IPS-18c (cell line): ENCODE data around the gene ALDH3A1.

ENCODE experiments used
- H3K4me3 ChIP-seq: 2 replicates; pipeline ENCODE4 v1.7.0; 2013; ENCODE audit warnings: low read depth, mild to moderate bottlenecking, low read length, moderate library complexity; ENCODE audit not compliant: insufficient read depth
- H3K9me3 ChIP-seq: one replicate; pipeline ENCODE4 v1.6.1; 2013; ENCODE audit warnings: mild to moderate bottlenecking, low read length, moderate library complexity; ENCODE audit not compliant: control insufficient read depth, insufficient read depth

ALDH3A1 gene

GRCh38 chr17:19747159-19747719 lies 859 bp downstream of the ALDH3A1 start:
- H3K9me3 ChIP-seq = no peaks in the 10 kb centered on the region
- no peak overlapping the region for H3K4me3 ChIP-seq

GRCh38 chr17:19746517-19746916 lies 1.6 kb downstream of the ALDH3A1 start:
- no peak overlapping the region for H3K4me3 ChIP-seq

GRCh38 chr17:19744922-19745757 lies 3.0 kb downstream of the ALDH3A1 start:
- no peaks in the 10 kb centered on the region for H3K9me3 ChIP-seq
- H3K4me3 ChIP-seq = peak overlapping the region; percentile 43; the same call in 1 of the 2 replicates

More at GRCh38 chr17:19746517-19746916, 1.6 kb downstream of the ALDH3A1 start:
- H3K9me3 ChIP-seq = no peaks in the 10 kb centered on the region

- Histone ChIP-seq H3K9me3 (no peaks in the 10 kb centered on the region), H3K4me3 (peak overlapping the region; percentile 43)
Measured at GRCh38 chr17:19744492-19744891, 3.6 kb downstream of the ALDH3A1 start.

GRCh38 chr17:19743101-19744100 lies 4.7 kb downstream of the ALDH3A1 start:
- Histone ChIP-seq H3K4me3 (no peak overlapping the region), H3K9me3 (no peaks in the 10 kb centered on the region)

GRCh38 chr17:19742495-19742894 lies 5.6 kb downstream of the ALDH3A1 start:
- no peaks in the 10 kb centered on the region for H3K9me3 ChIP-seq
- H3K4me3 ChIP-seq = no peak overlapping the region

GRCh38 chr17:19741832-19742457 lies 6.2 kb downstream of the ALDH3A1 start:
- Histone ChIP-seq H3K4me3 (no peak overlapping the region), H3K9me3 (no peaks in the 10 kb centered on the region)

GRCh38 chr17:19740933-19741332 lies 7.2 kb downstream of the ALDH3A1 start:
- H3K4me3 ChIP-seq = no peak overlapping the region
- H3K9me3 ChIP-seq = no peaks in the 10 kb centered on the region

GRCh38 chr17:19739241-19740201 lies 8.6 kb downstream of the ALDH3A1 start:
- no peak overlapping the region for H3K4me3 ChIP-seq
- H3K9me3 ChIP-seq = no peaks in the 10 kb centered on the region

- no peak overlapping the region for H3K4me3 ChIP-seq
- no peaks in the 10 kb centered on the region for H3K9me3 ChIP-seq
Measured at GRCh38 chr17:19738757-19739156, 9.3 kb downstream of the ALDH3A1 start.

GRCh38 chr17:19738073-19738449 lies 10.0 kb downstream of the ALDH3A1 start:
- no peaks in the 10 kb centered on the region for H3K9me3 ChIP-seq
- H3K4me3 ChIP-seq = no peak overlapping the region

GRCh38 chr17:19737305-19738072 lies 10.6 kb downstream of the ALDH3A1 start:
- Histone ChIP-seq H3K4me3 (no peak overlapping the region), H3K9me3 (no peaks in the 10 kb centered on the region)

- Histone ChIP-seq H3K4me3 (no peak overlapping the region), H3K9me3 (no peaks in the 10 kb centered on the region)
Measured at GRCh38 chr17:19736071-19736470, 12.0 kb downstream of the ALDH3A1 start.

- no peak overlapping the region for H3K4me3 ChIP-seq
- no peaks in the 10 kb centered on the region for H3K9me3 ChIP-seq
Measured at GRCh38 chr17:19733953-19734526, 14.1 kb downstream of the ALDH3A1 start.

GRCh38 chr17:19731626-19732025 lies 16.5 kb downstream of the ALDH3A1 start:
- Histone ChIP-seq H3K4me3 (no peak overlapping the region), H3K9me3 (peaks cover 2% of the 10 kb centered on the region)
